H9 (cell line): ENCODE results near the gene C2orf49. TPM values are rescaled to one million over a fixed set of nuclear protein-coding genes. Genes with fewer than 3 reads are reported as not detected.

Experiments used
- DNase-seq: peaks from one replicate; pipeline ENCODE4 v3.0.0-alpha.2; 2017
- H2AFZ ChIP-seq: one replicate; pipeline ENCODE4 v1.6.1; 2013; ENCODE audit warnings: mild to moderate bottlenecking, low read length, control low read depth, moderate library complexity
- H2AK5ac ChIP-seq: 2 replicates; pipeline ENCODE4 v1.6.1; 2013; ENCODE audit warnings: low read length, control low read depth, mixed read lengths; ENCODE audit not compliant: insufficient read length
- H2BK120ac ChIP-seq: one replicate; pipeline ENCODE4 v1.6.1; 2013; ENCODE audit warnings: low read depth, mild to moderate bottlenecking, low read length, control low read depth, inconsistent platforms; ENCODE audit not compliant: poor library complexity, severe bottlenecking
- H2BK12ac ChIP-seq: 2 replicates; pipeline ENCODE4 v1.6.1; 2013; ENCODE audit warnings: low read length, control low read depth, mixed read lengths, low read depth; ENCODE audit not compliant: insufficient read length
- H2BK15ac ChIP-seq: 2 replicates; pipeline ENCODE4 v1.6.1; 2013; ENCODE audit warnings: low read depth, low read length, control low read depth
- H2BK20ac ChIP-seq: one replicate; pipeline ENCODE4 v1.6.1; 2013; ENCODE audit warnings: low read depth, mild to moderate bottlenecking, low read length, control low read depth, inconsistent platforms; ENCODE audit not compliant: poor library complexity, severe bottlenecking
- H2BK5ac ChIP-seq: 2 replicates; pipeline ENCODE4 v1.6.1; 2013; ENCODE audit warnings: low read length, control low read depth, mixed read lengths; ENCODE audit not compliant: insufficient read length
- H3K14ac ChIP-seq: 2 replicates; pipeline ENCODE4 v1.6.1; 2013; ENCODE audit warnings: low read length, control low read depth; ENCODE audit not compliant: insufficient read depth
- H3K18ac ChIP-seq: 2 replicates; pipeline ENCODE4 v1.6.1; 2013; ENCODE audit warnings: low read depth, mild to moderate bottlenecking, mixed read lengths, low read length, control low read depth; ENCODE audit not compliant: insufficient read length
- H3K23ac ChIP-seq: 2 replicates; pipeline ENCODE4 v1.6.1; 2013; ENCODE audit warnings: low read length, control low read depth, mixed read lengths, low read depth; ENCODE audit not compliant: insufficient read length
- H3K23me2 ChIP-seq: 2 replicates; pipeline ENCODE4 v1.6.1; 2013; ENCODE audit warnings: low read depth, mild to moderate bottlenecking, mixed read lengths, low read length, control low read depth; ENCODE audit not compliant: insufficient read length, poor library complexity, severe bottlenecking
- H3K27ac ChIP-seq: 2 replicates; pipeline ENCODE4 v1.5.1; 2013; ENCODE audit warnings: low read length, control low read depth, mixed read lengths, low read depth; ENCODE audit not compliant: insufficient read length
- H3K27me3 ChIP-seq: 2 replicates; pipeline ENCODE4 v1.6.1; 2013; ENCODE audit warnings: low read length, control low read depth, inconsistent platforms; ENCODE audit not compliant: insufficient read depth
- H3K4ac ChIP-seq: 2 replicates; pipeline ENCODE4 v1.6.1; 2013; ENCODE audit warnings: low read depth, mild to moderate bottlenecking, control low read depth, inconsistent platforms, low read length, moderate library complexity
- H3K4me1 ChIP-seq: 2 replicates; pipeline ENCODE4 v1.6.1; 2013; ENCODE audit warnings: low read length, control low read depth, inconsistent platforms; ENCODE audit not compliant: insufficient read depth
- H3K4me2 ChIP-seq: 2 replicates; pipeline ENCODE4 v1.6.1; 2013; ENCODE audit warnings: low read length, control low read depth, mixed read lengths; ENCODE audit not compliant: insufficient read length, insufficient read depth
- H3K56ac ChIP-seq: 2 replicates; pipeline ENCODE4 v1.6.1; 2013; ENCODE audit warnings: low read depth, mild to moderate bottlenecking, mixed read lengths, low read length, control low read depth; ENCODE audit not compliant: insufficient read length
- H3K79me1 ChIP-seq: 2 replicates; pipeline ENCODE4 v1.6.1; 2013; ENCODE audit warnings: low read depth, mild to moderate bottlenecking, moderate library complexity, low read length, control low read depth, inconsistent platforms; ENCODE audit not compliant: insufficient read depth, poor library complexity, severe bottlenecking
- H3K79me2 ChIP-seq: 2 replicates; pipeline ENCODE4 v1.6.1; 2013; ENCODE audit warnings: low read length, control low read depth, inconsistent platforms; ENCODE audit not compliant: insufficient read depth
- H3K9ac ChIP-seq: 2 replicates; pipeline ENCODE4 v1.6.1; 2013; ENCODE audit warnings: low read length, control low read depth, mixed read lengths; ENCODE audit not compliant: insufficient read length; ENCODE audit errors: extremely low read depth
- H3K9me3 ChIP-seq: one replicate; pipeline ENCODE4 v1.6.1; 2013; ENCODE audit warnings: low read depth, low read length, inconsistent platforms; ENCODE audit not compliant: control insufficient read depth
- H3T11ph ChIP-seq: one replicate; pipeline ENCODE4 v1.6.1; 2013; ENCODE audit warnings: mild to moderate bottlenecking, low read length, control low read depth, inconsistent platforms
- H4K20me1 ChIP-seq: one replicate; pipeline ENCODE4 v1.6.1; 2013; ENCODE audit not compliant: control insufficient read depth, insufficient read length, insufficient read depth
- H4K5ac ChIP-seq: 2 replicates; pipeline ENCODE4 v1.6.1; 2013; ENCODE audit warnings: low read depth, mild to moderate bottlenecking, mixed read lengths, low read length, control low read depth; ENCODE audit not compliant: insufficient read length
- H4K8ac ChIP-seq: replicated peaks from 2 replicates; pipeline ENCODE4 v1.6.1; 2013; ENCODE audit warnings: low read length, control low read depth, mixed read lengths, low read depth; ENCODE audit not compliant: insufficient read length
- H4K91ac ChIP-seq: 2 replicates; pipeline ENCODE4 v1.6.1; 2013; ENCODE audit warnings: low read depth, mild to moderate bottlenecking, moderate library complexity, mixed read lengths, low read length, control low read depth; ENCODE audit not compliant: insufficient read length
- H3K27ac Mint-ChIP-seq, 3 experiments: 2 replicates in 2 of 3; 3 replicates in 1 of 3; pipeline ENCODE4 v1.8.0; 2020 to 2021; ENCODE audit warnings: mixed read lengths in 3 of 3, mild to moderate bottlenecking in 1 of 3, moderate library complexity in 1 of 3
- H3K27me3 Mint-ChIP-seq: 2 replicates; pipeline ENCODE4 v1.8.0; 2021; ENCODE audit warnings: low read depth, mild to moderate bottlenecking, moderate library complexity, mixed read lengths
- H3K36me3 Mint-ChIP-seq, 3 experiments: 2 replicates in 2 of 3; 3 replicates in 1 of 3; pipeline ENCODE4 v1.8.0; 2020 to 2021; ENCODE audit warnings: low read depth in 3 of 3, mixed read lengths in 3 of 3; ENCODE audit not compliant: insufficient read depth in 1 of 3
- H3K4me1 Mint-ChIP-seq, 2 experiments: 2 replicates each; pipeline ENCODE4 v1.8.0; 2020; ENCODE audit warnings: mixed read lengths in 2 of 2
- H3K4me3 Mint-ChIP-seq, 2 experiments: 2 replicates in 1 of 2; 3 replicates in 1 of 2; pipeline ENCODE4 v1.8.0; 2020 to 2021; ENCODE audit warnings: mild to moderate bottlenecking in 2 of 2, mixed read lengths in 2 of 2, moderate library complexity in 1 of 2
- H3K9me3 Mint-ChIP-seq, 2 experiments: 2 replicates in 1 of 2; 3 replicates in 1 of 2; pipeline ENCODE4 v1.8.0; 2020; ENCODE audit warnings: mild to moderate bottlenecking in 2 of 2, mixed read lengths in 2 of 2, moderate library complexity in 1 of 2
- WGBS: extraction: QIAGEN DNeasy Blood & Tissue Kit; methylation state at CpG from one replicate; pipeline ENCODE4 v1.1.7; 2013; ENCODE audit warnings: missing lambda C conversion rate, low lambda C conversion rate, mixed read lengths; ENCODE audit not compliant: insufficient read length; ENCODE audit errors: extremely low coverage; 5-methylcytosine and 5-hydroxymethylcytosine counted together
- total RNA-seq: library from RNA; stranded (reverse); gene quantifications from 2 replicates; pipeline ENCODE4 v1.2.1, GENCODE V29; 2021
- TF ChIP-seq, protein P1 (sequence below): fragments of 200-600 bp; sonication (generic); conservative IDR thresholded peaks from 3 replicates; pipeline ENCODE4 v1.8.0; 2021; ENCODE audit warnings: antibody characterized with exemption, mild to moderate bottlenecking

Gene C2orf49
- total RNA-seq, 1 experiment from 2014 or later, result 18.8 TPM

DNA sequence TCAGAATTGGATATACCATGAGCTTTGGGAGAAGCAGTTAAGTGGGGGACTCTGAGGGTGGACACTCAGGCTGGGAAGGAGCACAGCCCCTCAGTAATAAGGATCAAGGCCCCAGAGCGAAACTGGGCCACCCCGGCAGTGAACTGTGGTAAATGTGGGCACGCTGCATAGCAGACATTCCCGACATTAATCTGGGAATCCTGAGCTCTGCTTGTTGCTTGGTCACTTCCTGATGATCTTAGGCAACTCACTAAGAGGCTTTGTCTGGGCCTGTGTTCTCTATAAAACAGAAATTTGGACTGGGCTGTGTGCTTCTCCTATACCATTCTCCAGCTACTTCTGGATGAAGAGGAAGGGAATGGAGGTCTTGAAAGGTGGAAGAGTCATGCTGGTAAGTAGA lies 12.6 kb upstream of the C2orf49 start:
- H3K56ac ChIP-seq, result no peak overlapping the region
- Mint-ChIP-seq H3K9me3 (no peaks in the 10 kb centered on the region), H3K27me3 (peaks cover 3% of the 10 kb centered on the region; the same call in 1 of the 2 replicates), H3K4me3 (no peak overlapping the region), H3K27ac (peak overlapping the region; percentile 14 to 87 (median 77); a peak in 5 of 7 replicates), H3K4me1 (peaks cover 24 to 28% of the 10 kb centered on the region in 2 experiments), H3K36me3 (no peaks in the 10 kb centered on the region; a peak in 1 of 7 replicates)
- no peak for DNase-seq
- no peaks in the 10 kb centered on the region for H4K20me1 ChIP-seq
- no peak overlapping the region for H2AFZ ChIP-seq
- H3K79me1 ChIP-seq, result no peaks in the 10 kb centered on the region
- H2AK5ac ChIP-seq, result no peak overlapping the region
- H3K27ac ChIP-seq, result no peak overlapping the region
- H3K14ac ChIP-seq, result no peak overlapping the region; the same call in 1 of the 2 replicates
- H3K9me3 ChIP-seq, result no peaks in the 10 kb centered on the region
- no peak overlapping the region for H3K23ac ChIP-seq
- H4K8ac ChIP-seq, result no peak overlapping the region
- H3K79me2 ChIP-seq, result peaks cover 7% of the 10 kb centered on the region; the same call in 1 of the 2 replicates
- H2BK12ac ChIP-seq, result no peak overlapping the region
- H3K9ac ChIP-seq, result no peak overlapping the region
- no peak overlapping the region for H2BK5ac ChIP-seq
- peaks cover 9% of the 10 kb centered on the region for H3K23me2 ChIP-seq
- TF ChIP-seq, protein P1, sequence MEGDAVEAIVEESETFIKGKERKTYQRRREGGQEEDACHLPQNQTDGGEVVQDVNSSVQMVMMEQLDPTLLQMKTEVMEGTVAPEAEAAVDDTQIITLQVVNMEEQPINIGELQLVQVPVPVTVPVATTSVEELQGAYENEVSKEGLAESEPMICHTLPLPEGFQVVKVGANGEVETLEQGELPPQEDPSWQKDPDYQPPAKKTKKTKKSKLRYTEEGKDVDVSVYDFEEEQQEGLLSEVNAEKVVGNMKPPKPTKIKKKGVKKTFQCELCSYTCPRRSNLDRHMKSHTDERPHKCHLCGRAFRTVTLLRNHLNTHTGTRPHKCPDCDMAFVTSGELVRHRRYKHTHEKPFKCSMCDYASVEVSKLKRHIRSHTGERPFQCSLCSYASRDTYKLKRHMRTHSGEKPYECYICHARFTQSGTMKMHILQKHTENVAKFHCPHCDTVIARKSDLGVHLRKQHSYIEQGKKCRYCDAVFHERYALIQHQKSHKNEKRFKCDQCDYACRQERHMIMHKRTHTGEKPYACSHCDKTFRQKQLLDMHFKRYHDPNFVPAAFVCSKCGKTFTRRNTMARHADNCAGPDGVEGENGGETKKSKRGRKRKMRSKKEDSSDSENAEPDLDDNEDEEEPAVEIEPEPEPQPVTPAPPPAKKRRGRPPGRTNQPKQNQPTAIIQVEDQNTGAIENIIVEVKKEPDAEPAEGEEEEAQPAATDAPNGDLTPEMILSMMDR, result no peak
- H3K4me2 ChIP-seq, result no peak overlapping the region
- H3K4ac ChIP-seq, result no peak overlapping the region
- no peaks in the 10 kb centered on the region for H3K27me3 ChIP-seq
- H4K5ac ChIP-seq, result no peak overlapping the region
- H2BK15ac ChIP-seq, result no peak overlapping the region
- no CpG with 5 or more reads among the region's 4 CpGs for WGBS
- no peak overlapping the region for H4K91ac ChIP-seq
- no peak overlapping the region for H3T11ph ChIP-seq
- H2BK120ac ChIP-seq, result no peak overlapping the region
- no peak overlapping the region for H2BK20ac ChIP-seq
- H3K4me1 ChIP-seq, result peaks cover 10% of the 10 kb centered on the region; the same call in 1 of the 2 replicates
- no peak overlapping the region for H3K18ac ChIP-seq
